Liver (tissue), 3 donors: ENCODE measurements around the gene TXNRD2.

Source experiments
- ATF3 ChIP-seq: IDR thresholded peaks from 2 replicates; pipeline ENCODE4 v1.6.1; 2016; ENCODE audit warnings: antibody characterized with exemption
- CTCF ChIP-seq: fragments of 150-350 bp; IDR thresholded peaks from 2 replicates; pipeline ENCODE4 v1.5.1; 2017; ENCODE audit warnings: improper control_type of control experiment, low read depth, low read length; ENCODE audit not compliant: missing input control
- RAD21 ChIP-seq, 2 donors: IDR thresholded peaks; 2 replicates each; pipeline ENCODE4 v1.6.1; 2016; ENCODE audit warnings: antibody characterized with exemption in 2 of 2, mild to moderate bottlenecking in 2 of 2
- TAF1 ChIP-seq: conservative IDR thresholded peaks from 2 replicates; pipeline ENCODE4 v1.6.1; 2016; ENCODE audit warnings: antibody characterized with exemption, mild to moderate bottlenecking
- YY1 ChIP-seq: IDR thresholded peaks from 2 replicates; pipeline ENCODE4 v1.6.1; 2016; ENCODE audit warnings: antibody characterized with exemption, mild to moderate bottlenecking
- donor health status: healthy.
- donor health status: healthy.

- TF ChIP-seq CTCF (peak; percentile 84), RAD21 (IDR thresholded peaks at IDR 0.05) (peak; percentile 90 to 95), ATF3 (no peak), TAF1 (no peak), YY1 (no peak)
These were observed 32.1 kb downstream of the TXNRD2 start for GRCh38 chr22:19909350-19910179.
